ENCODE measurements around the gene ATP6V0D1. TPM values are rescaled to one million over a fixed set of nuclear protein-coding genes. Genes with fewer than 3 reads are reported as not detected.

The ATP6V0D1 gene
- total and polyA plus RNA-seq, 2 donors (not counting 1 experiment from before 2014, with no cell fraction given) = 62.1 to 91.0 TPM

DNA sequence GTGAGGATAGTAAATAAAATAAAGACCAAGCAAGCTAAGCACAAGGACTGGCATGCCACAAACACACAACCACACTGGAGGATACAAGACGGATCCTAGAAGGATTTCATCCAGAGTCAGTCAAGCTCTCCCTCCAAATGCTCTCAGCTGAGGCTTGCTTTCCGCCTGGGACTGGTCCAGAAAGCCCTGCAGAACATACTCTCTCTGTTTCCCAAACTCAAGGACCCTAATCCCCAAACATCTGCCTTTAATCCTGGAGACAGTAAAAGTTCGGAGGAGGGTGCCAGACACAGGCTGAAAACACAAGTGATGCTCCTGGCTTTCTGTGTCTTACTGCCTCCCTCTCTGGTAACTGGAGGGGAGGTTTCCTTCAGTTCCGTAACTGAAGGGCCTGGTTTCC is 55.4 kb downstream of the ATP6V0D1 start:
- no peaks in the 10 kb centered on the region for H3K9me3 ChIP-seq (ENCODE audit: control extremely low read depth in 1 of 3, control insufficient read depth in 2 of 3, insufficient read depth in 1 of 3, low read length in 2 of 3)
- CTCF ChIA-PET = interaction anchor here (0.9 to 4.1 kb wide), 6 partner anchors 8 to 46 kb away, joined by 3 to 81 read pairs (median 4); no protein-coding TSS in a partner anchor
- Mint-ChIP-seq H3K27me3 (peaks cover 50% of the 10 kb centered on the region), H3K4me1 (peaks cover 4% of the 10 kb centered on the region), H3K9me3 (ENCODE audit: insufficient read depth) (no peaks in the 10 kb centered on the region), H3K27ac (no peak overlapping the region), H3K4me3 (no peak overlapping the region)
- POLR2A ChIA-PET = no interaction called here
- H3K27ac ChIP-seq (ENCODE audit: low read length in 2 of 2) = no peak overlapping the region
- intact Hi-C loops (cut with micrococcal nuclease) = no loop called here
- no peak overlapping the region for H3K4me2 ChIP-seq (replicated peaks; ENCODE audit: low read depth, low read length, poor library complexity, severe bottlenecking)
- no peak for DNase-seq
- no peak for ATAC-seq (ENCODE audit: low read depth)
- H3K4me3 ChIP-seq (ENCODE audit: control extremely low read depth in 1 of 5, extremely low read depth in 1 of 5, insufficient read depth in 1 of 5, low read depth in 2 of 5, low read length in 4 of 5) = no peak overlapping the region
- H3K4me1 ChIP-seq (ENCODE audit: control insufficient read depth in 2 of 2, insufficient read depth in 2 of 2, low read length in 2 of 2) = peaks cover 9 to 11% of the 10 kb centered on the region in 2 donors
- WGBS (ENCODE audit: insufficient coverage) = 95% methylated on average over 4 of the region's 4 CpGs
- H3K9ac ChIP-seq (ENCODE audit: low read length) = no peak overlapping the region
- H4K20me1 ChIP-seq (ENCODE audit: control insufficient read depth, insufficient read depth, low read length, poor library complexity, severe bottlenecking) = no peaks in the 10 kb centered on the region
- H2AFZ ChIP-seq (ENCODE audit: insufficient read depth, low read depth, low read length, poor library complexity, severe bottlenecking) = no peak overlapping the region
- TF ChIP-seq, protein P1, sequence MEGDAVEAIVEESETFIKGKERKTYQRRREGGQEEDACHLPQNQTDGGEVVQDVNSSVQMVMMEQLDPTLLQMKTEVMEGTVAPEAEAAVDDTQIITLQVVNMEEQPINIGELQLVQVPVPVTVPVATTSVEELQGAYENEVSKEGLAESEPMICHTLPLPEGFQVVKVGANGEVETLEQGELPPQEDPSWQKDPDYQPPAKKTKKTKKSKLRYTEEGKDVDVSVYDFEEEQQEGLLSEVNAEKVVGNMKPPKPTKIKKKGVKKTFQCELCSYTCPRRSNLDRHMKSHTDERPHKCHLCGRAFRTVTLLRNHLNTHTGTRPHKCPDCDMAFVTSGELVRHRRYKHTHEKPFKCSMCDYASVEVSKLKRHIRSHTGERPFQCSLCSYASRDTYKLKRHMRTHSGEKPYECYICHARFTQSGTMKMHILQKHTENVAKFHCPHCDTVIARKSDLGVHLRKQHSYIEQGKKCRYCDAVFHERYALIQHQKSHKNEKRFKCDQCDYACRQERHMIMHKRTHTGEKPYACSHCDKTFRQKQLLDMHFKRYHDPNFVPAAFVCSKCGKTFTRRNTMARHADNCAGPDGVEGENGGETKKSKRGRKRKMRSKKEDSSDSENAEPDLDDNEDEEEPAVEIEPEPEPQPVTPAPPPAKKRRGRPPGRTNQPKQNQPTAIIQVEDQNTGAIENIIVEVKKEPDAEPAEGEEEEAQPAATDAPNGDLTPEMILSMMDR (IDR thresholded peaks at IDR 0.05) = no peak
- no peak for TF ChIP-seq EZH2 (IDR thresholded peaks at IDR 0.05; ENCODE audit: borderline replicate concordance, insufficient read depth, low read depth, low read length, poor library complexity, severe bottlenecking)
- H3K79me2 ChIP-seq (ENCODE audit: control insufficient read depth, insufficient read depth, low read length) = no peaks in the 10 kb centered on the region
- H3K36me3 ChIP-seq (replicated peaks in 1 of 2; ENCODE audit: control extremely low read depth in 1 of 2, control insufficient read depth in 1 of 2, extremely low read depth in 1 of 2, insufficient read depth in 2 of 2, low read length in 1 of 2) = no peaks in the 10 kb centered on the region
- H3K27me3 ChIP-seq (replicated peaks in 1 of 4; ENCODE audit: control extremely low read depth in 1 of 4, control insufficient read depth in 3 of 4, insufficient read depth in 4 of 4, low read length in 3 of 4) = peaks cover 0 to 40% (median 14%) of the 10 kb centered on the region in 4 experiments

DNA sequence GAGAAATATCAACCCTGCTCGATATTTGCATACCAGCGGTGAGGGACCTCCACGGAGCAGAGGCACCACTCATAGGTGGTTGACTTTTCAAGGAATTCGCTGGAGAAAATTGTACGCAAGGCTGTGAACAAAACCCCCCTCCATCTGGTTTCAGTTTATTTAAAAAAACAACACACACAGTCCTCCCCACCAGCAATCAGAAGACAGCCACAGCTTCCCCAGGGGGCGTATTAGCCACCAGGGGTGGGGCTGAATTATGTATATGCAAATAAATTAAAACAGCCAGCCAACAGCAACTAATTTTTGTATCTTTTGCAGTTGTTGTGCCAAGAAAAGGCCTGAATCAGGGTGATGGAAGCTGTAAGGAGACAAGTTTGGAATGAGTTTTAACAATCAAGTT is 55.9 kb downstream of the ATP6V0D1 start:
- no peak overlapping the region for H3K27ac Mint-ChIP-seq
- Histone ChIP-seq H3K4me1 (ENCODE audit: control insufficient read depth in 2 of 2, insufficient read depth in 2 of 2, low read length in 2 of 2) (peaks cover 4 to 7% of the 10 kb centered on the region in 2 donors), H3K79me2 (ENCODE audit: control insufficient read depth, insufficient read depth, low read length) (no peaks in the 10 kb centered on the region), H3K4me3 (ENCODE audit: control extremely low read depth in 1 of 5, extremely low read depth in 1 of 5, insufficient read depth in 1 of 5, low read depth in 2 of 5, low read length in 4 of 5) (no peak overlapping the region), H3K9me3 (ENCODE audit: control extremely low read depth in 1 of 3, control insufficient read depth in 2 of 3, insufficient read depth in 1 of 3, low read length in 2 of 3) (no peaks in the 10 kb centered on the region), H4K20me1 (ENCODE audit: control insufficient read depth, insufficient read depth, low read length, poor library complexity, severe bottlenecking) (no peaks in the 10 kb centered on the region), H3K4me2 (replicated peaks; ENCODE audit: low read depth, low read length, poor library complexity, severe bottlenecking) (no peak overlapping the region), H2AFZ (ENCODE audit: insufficient read depth, low read depth, low read length, poor library complexity, severe bottlenecking) (no peak overlapping the region), H3K9ac (ENCODE audit: low read length) (no peak overlapping the region), H3K27ac (ENCODE audit: low read length in 2 of 2) (no peak overlapping the region), H3K36me3 (replicated peaks in 1 of 2; ENCODE audit: control extremely low read depth in 1 of 2, control insufficient read depth in 1 of 2, extremely low read depth in 1 of 2, insufficient read depth in 2 of 2, low read length in 1 of 2) (no peaks in the 10 kb centered on the region), H3K27me3 (replicated peaks in 1 of 4; ENCODE audit: control extremely low read depth in 1 of 4, control insufficient read depth in 3 of 4, insufficient read depth in 4 of 4, low read length in 3 of 4) (peaks cover 0 to 35% (median 10%) of the 10 kb centered on the region in 4 experiments)
- ChIA-PET POLR2A (no interaction called here), CTCF (interaction anchor here (0.9 to 2.1 kb wide), 5 partner anchors 9 to 46 kb away, joined by 3 to 7 read pairs (median 5); no protein-coding TSS in a partner anchor)
- no peaks in the 10 kb centered on the region for H3K4me1 Mint-ChIP-seq
- intact Hi-C loops (cut with micrococcal nuclease) = no loop called here
- no peaks in the 10 kb centered on the region for H3K9me3 Mint-ChIP-seq (ENCODE audit: insufficient read depth)
- no CpG with 5 or more reads among the region's 6 CpGs for WGBS (ENCODE audit: insufficient coverage)
- DNase-seq (peak; percentile 29), ATAC-seq (ENCODE audit: low read depth) (no peak)
- TF ChIP-seq EZH2 (IDR thresholded peaks at IDR 0.05; ENCODE audit: borderline replicate concordance, insufficient read depth, low read depth, low read length, poor library complexity, severe bottlenecking) = no peak
- TF ChIP-seq, protein P1 (IDR thresholded peaks at IDR 0.05) = no peak
- no peak overlapping the region for H3K4me3 Mint-ChIP-seq
- H3K27me3 Mint-ChIP-seq = peaks cover 46% of the 10 kb centered on the region
